GM18867 (cell line): ENCODE measurements around the gene TMEM269.

Source experiments
- ATAC-seq: cut with Tn5 transposase; IDR thresholded peaks from one replicate; pipeline ENCODE4 v1.9.1; 2021; ENCODE audit warnings: mild to moderate bottlenecking, moderate library complexity; ENCODE audit not compliant: unreplicated experiment

Gene TMEM269

DNA sequence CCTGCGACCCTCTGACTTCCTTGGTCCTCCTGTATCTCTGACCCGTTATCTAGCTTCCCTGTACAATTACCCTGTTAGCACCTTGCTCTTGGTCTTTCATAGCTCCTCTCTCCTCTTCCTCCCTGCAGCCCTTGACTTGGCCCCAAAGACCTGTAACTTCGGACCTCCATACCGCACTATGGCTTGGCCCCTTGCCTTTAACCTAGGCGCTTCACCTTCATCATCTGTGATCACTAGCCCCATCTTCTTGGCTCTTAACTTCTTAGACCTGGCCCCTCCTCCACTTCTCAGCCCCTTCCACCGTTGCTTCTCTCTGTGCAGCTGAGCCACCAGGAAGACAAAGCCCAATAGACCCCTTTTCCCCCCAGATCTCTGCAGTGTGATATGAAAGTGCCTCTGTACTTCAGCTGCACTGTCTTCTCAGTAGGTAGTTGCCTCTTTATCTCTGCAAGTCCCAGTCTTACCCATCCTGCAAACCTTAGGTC is 62.4 kb downstream of the TMEM269 start:
- no peak for ATAC-seq

GRCh38 chr1:42847721-42848460 is 63.1 kb downstream of the TMEM269 start:
- no peak for ATAC-seq

DNA sequence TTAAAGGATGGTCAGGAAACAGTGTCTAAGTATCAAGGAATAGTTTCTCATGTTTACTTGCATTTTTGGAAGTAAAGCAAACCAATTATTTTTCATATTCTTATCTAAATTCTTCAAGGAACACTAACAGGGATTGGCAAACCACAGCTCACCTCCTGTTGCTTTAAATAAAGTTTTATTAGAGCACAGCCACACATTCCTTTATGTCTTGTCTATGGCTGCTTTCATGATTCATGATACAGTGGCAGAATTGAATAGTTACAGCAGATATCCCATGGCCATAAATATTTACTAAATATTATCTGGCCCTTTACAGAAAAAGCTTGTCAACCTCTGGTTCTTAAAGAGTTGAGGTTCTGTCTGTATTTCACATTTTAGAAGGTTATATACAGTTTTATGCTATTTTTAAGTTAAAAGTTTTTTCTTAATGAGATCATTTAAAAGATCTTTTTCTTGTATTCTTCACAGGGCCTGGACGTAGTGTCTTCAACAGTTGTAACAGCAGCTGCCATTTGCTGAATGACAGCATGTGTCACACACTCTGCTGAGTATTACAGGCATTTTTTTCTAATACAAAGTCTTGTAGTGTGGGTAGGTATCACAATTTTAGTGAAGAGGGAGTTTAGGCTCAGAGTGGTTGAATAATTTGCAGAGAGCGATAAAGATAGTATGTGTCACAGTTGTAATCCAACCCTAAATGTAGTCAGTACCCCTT is 64.2 kb downstream of the TMEM269 start:
- no peak for ATAC-seq

GRCh38 chr1:42849944-42850343 is 65.2 kb downstream of the TMEM269 start:
- ATAC-seq = no peak
